Erythroblast (primary cell): ENCODE results near the gene AQP10.

Experiments
- GATA1 ChIP-seq: IDR thresholded peaks from 2 replicates; pipeline ENCODE4 v1.6.1; 2011; ENCODE audit warnings: low read depth, mild to moderate bottlenecking, control low read depth, low read length, moderate library complexity
- POLR2A ChIP-seq: IDR thresholded peaks from 2 replicates; pipeline ENCODE4 v1.6.1; 2011; ENCODE audit warnings: mild to moderate bottlenecking, low read length

DNA sequence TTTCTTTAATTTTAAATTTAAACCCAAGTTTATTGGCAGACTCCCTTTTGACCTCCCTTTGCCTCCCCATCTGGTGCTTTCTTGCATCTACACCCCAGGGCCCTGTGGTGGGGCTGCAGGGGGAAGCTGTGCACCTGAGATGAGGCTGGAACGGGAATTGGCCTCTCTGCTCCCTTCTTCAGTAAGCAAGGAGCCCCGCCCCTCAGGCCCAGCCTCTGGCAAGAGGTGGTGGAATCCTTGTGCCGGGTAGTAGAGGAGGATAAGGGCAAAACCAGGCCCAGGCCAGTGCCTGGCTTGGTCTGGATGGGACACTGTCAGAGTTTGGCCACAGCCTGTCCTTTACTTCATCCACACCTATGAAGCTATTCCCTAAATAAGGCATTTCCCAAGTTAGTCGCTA lies 29.5 kb downstream of the AQP10 start:
- TF ChIP-seq POLR2A, result no peak
- TF ChIP-seq GATA1, result no peak
